ENCODE data around the gene NIPAL3. TPM values are rescaled to one million over a fixed set of nuclear protein-coding genes. Genes with fewer than 3 reads are reported as not detected.

NIPAL3 gene
- total and polyA plus RNA-seq, 3 experiments from 2014 or later = 31.3 to 55.5 (median 33.2) TPM

DNA sequence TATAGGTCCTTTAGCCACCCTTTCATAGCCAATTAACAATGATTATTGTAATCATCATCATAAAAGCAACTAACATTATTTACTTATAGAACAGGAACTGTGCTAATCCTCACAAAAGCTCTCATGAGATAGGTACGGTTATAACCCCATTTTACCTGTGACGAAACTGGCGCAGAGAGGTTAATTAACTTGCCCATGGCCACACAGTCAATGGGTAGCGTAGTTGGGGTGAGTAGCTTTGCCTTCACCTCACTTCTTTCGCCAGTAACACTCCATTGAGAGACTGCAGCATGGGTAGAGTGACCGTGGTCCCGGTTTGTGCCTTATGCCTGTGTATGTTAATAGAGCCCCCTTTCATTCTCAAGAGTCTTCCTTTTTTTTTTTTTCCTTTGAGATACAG, 10.3 kb downstream of the NIPAL3 start:
- Mint-ChIP-seq H3K36me3 (peaks cover 11 to 81% (median 25%) of the 10 kb centered on the region in 3 donors), H3K27ac (peak overlapping the region in 3 of 8 donors; percentile 51 to 71 (median 61)), H3K4me1 (peaks cover 24 to 82% (median 57%) of the 10 kb centered on the region in 3 donors), H3K27me3 (no peaks in the 10 kb centered on the region), H3K9me3 (no peaks in the 10 kb centered on the region), H3K4me3 (no peak overlapping the region)
- Histone ChIP-seq H3K4me3 (ENCODE audit: low read length) (no peak overlapping the region), H3K9me3 (ENCODE audit: low read length) (no peaks in the 10 kb centered on the region), H3K36me3 (ENCODE audit: insufficient read depth, low read length) (peaks cover 32% of the 10 kb centered on the region), H3K4me1 (ENCODE audit: insufficient read depth, low read length) (peaks cover 8% of the 10 kb centered on the region), H3K27ac (ENCODE audit: low read depth, low read length) (no peak overlapping the region), H3K27me3 (ENCODE audit: insufficient read depth, low read length, poor library complexity, severe bottlenecking) (no peaks in the 10 kb centered on the region)
- ChIA-PET POLR2A (interaction anchor here (0.6 to 1.2 kb wide), 2 partner anchors 9 to 18 kb away, joined by 3 read pairs; no protein-coding TSS in a partner anchor), CTCF (interaction anchor here (1.4 to 3.0 kb wide), 2 partner anchors 10 to 161 kb away, joined by 3 to 16 read pairs; partner anchors contain the start of gene NIPAL3)
- no peak for DNase-seq

DNA sequence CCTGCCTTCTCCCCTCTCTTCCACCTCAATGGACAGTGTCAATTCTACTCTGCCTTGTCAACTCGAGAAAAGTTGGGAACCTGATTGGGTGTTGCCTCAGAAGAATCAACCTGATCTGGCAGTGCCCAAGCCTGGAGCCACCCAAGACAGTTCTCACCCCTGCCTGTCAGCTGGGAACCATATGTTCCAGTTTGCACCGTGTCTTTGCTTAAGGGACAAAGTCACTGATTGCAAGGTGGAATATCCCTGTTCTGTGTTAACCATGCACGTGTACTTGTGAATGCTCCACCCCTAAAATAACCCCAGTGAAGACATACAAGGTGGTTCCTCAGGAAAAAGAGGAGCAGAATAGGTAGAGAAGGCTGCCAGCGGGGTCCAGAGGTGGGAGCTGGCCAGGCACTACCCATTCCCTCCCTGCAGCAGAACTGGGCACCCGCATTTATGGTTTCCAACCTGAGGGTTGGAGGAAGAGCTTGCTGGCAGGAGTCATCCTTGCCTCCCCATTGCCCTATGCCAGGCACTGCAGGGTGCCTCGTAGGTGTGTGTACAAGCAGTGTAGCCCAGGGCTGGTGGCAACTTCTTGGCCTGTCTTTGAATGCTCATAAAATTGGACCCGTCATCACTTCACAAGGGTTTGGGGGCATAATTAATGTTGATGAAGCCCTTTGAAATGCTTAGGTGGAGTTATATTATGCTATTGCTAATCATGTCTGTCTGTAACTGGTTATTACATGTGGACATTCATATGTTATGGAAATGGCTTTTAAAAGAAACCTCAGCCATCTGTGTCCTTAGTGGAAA, 11.3 kb downstream of the NIPAL3 start:
- H3K27ac Mint-ChIP-seq = no peak overlapping the region
- H3K27me3 Mint-ChIP-seq = no peaks in the 10 kb centered on the region
- DNase-seq = no peak
- H3K4me3 ChIP-seq (ENCODE audit: low read length) = no peak overlapping the region
- H3K4me1 Mint-ChIP-seq = peaks cover 26 to 81% (median 47%) of the 10 kb centered on the region in 3 donors
- CTCF ChIA-PET = interaction anchor here (1.4 kb wide), 1 partner anchor 160 kb away, joined by 3 read pairs; no protein-coding TSS in a partner anchor
- no peaks in the 10 kb centered on the region for H3K9me3 Mint-ChIP-seq
- peaks cover 26% of the 10 kb centered on the region for H3K36me3 ChIP-seq (ENCODE audit: insufficient read depth, low read length)
- no peak overlapping the region for H3K4me3 Mint-ChIP-seq
- H3K27me3 ChIP-seq (ENCODE audit: insufficient read depth, low read length, poor library complexity, severe bottlenecking) = no peaks in the 10 kb centered on the region
- H3K4me1 ChIP-seq (ENCODE audit: insufficient read depth, low read length) = peaks cover 8% of the 10 kb centered on the region
- POLR2A ChIA-PET = interaction anchor here (0.6 kb wide), 1 partner anchor 17 kb away, joined by 3 read pairs; no protein-coding TSS in a partner anchor
- no peaks in the 10 kb centered on the region for H3K9me3 ChIP-seq (ENCODE audit: low read length)
- H3K27ac ChIP-seq (ENCODE audit: low read depth, low read length) = no peak overlapping the region
- H3K36me3 Mint-ChIP-seq = peaks cover 11 to 78% (median 25%) of the 10 kb centered on the region in 3 donors

DNA sequence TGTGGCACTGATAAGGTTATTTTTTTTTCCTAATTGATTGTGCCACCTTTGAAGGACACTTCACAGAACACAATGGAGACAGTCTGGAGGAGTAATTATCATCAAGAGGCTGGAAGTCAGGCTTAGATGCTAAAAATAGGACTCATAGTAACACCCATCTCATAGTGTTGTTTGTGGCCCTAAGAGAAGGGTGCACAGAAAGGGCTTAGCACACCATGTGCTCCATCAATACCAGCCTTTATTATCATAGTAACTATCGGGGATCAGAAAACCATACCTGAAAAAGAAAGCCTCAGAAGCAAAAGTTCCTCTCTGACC, 11.9 kb downstream of the NIPAL3 start:
- Mint-ChIP-seq H3K4me3 (no peak overlapping the region), H3K9me3 (no peaks in the 10 kb centered on the region), H3K27ac (peak overlapping the region in 1 of 8 donors; percentile 9), H3K36me3 (peaks cover 7 to 76% (median 21%) of the 10 kb centered on the region in 3 donors), H3K27me3 (no peaks in the 10 kb centered on the region), H3K4me1 (peaks cover 26 to 75% (median 43%) of the 10 kb centered on the region in 3 donors)
- no peaks in the 10 kb centered on the region for H3K9me3 ChIP-seq (ENCODE audit: low read length)
- H3K4me1 ChIP-seq (ENCODE audit: insufficient read depth, low read length) = peaks cover 8% of the 10 kb centered on the region
- DNase-seq = no peak
- no peak overlapping the region for H3K4me3 ChIP-seq (ENCODE audit: low read length)
- ChIA-PET POLR2A (no interaction called here), CTCF (interaction anchor here (1.4 kb wide), 1 partner anchor 160 kb away, joined by 3 read pairs; no protein-coding TSS in a partner anchor)
- peaks cover 21% of the 10 kb centered on the region for H3K36me3 ChIP-seq (ENCODE audit: insufficient read depth, low read length)
- no peaks in the 10 kb centered on the region for H3K27me3 ChIP-seq (ENCODE audit: insufficient read depth, low read length, poor library complexity, severe bottlenecking)
- no peak overlapping the region for H3K27ac ChIP-seq (ENCODE audit: low read depth, low read length)

DNA sequence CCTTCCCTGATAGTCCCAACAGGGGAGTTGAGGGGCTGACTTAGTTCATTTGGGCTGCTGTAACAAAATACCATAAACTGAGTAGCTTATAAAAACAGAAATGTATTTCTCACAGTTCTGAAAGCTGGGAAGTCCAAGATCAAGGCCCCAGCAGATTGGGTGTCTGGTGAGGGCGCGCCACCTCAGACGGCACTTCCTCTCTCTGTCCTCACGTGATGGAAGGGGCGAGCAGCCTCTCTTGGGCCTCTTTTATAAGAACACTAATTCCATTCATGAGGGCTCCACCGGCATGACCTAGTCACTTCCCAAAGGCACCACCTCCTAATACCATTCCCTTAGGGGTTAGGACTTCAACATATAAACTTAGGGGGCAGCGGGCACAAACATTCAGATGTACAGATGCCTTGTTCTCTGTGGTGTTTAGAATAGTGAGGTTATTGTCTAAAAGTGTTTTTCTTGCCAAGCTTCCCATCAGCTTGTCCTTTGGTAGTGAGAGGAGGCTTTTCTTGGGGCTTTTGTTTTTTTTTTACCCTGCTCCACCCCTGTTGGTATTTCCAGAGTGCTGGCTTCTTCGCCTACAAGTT, 20.3 kb downstream of the NIPAL3 start:
- no peaks in the 10 kb centered on the region for H3K9me3 ChIP-seq (ENCODE audit: low read length)
- ChIA-PET CTCF (no interaction called here), POLR2A (no interaction called here)
- no peak overlapping the region for H3K27ac ChIP-seq (ENCODE audit: low read depth, low read length)
- H3K36me3 Mint-ChIP-seq = peaks cover 0 to 72% (median 12%) of the 10 kb centered on the region in 3 donors
- H3K4me3 Mint-ChIP-seq = no peak overlapping the region
- H3K4me3 ChIP-seq (ENCODE audit: low read length) = no peak overlapping the region
- H3K9me3 Mint-ChIP-seq = no peaks in the 10 kb centered on the region
- no peaks in the 10 kb centered on the region for H3K27me3 Mint-ChIP-seq
- H3K27me3 ChIP-seq (ENCODE audit: insufficient read depth, low read length, poor library complexity, severe bottlenecking) = no peaks in the 10 kb centered on the region
- H3K27ac Mint-ChIP-seq = peak overlapping the region in 1 of 8 donors; percentile 70
- DNase-seq = peak in 1 of 5 donors; percentile 12
- H3K4me1 Mint-ChIP-seq = peaks cover 14 to 37% (median 23%) of the 10 kb centered on the region in 3 donors
- H3K36me3 ChIP-seq (ENCODE audit: insufficient read depth, low read length) = peaks cover 5% of the 10 kb centered on the region
- peaks cover 9% of the 10 kb centered on the region for H3K4me1 ChIP-seq (ENCODE audit: insufficient read depth, low read length)

DNA sequence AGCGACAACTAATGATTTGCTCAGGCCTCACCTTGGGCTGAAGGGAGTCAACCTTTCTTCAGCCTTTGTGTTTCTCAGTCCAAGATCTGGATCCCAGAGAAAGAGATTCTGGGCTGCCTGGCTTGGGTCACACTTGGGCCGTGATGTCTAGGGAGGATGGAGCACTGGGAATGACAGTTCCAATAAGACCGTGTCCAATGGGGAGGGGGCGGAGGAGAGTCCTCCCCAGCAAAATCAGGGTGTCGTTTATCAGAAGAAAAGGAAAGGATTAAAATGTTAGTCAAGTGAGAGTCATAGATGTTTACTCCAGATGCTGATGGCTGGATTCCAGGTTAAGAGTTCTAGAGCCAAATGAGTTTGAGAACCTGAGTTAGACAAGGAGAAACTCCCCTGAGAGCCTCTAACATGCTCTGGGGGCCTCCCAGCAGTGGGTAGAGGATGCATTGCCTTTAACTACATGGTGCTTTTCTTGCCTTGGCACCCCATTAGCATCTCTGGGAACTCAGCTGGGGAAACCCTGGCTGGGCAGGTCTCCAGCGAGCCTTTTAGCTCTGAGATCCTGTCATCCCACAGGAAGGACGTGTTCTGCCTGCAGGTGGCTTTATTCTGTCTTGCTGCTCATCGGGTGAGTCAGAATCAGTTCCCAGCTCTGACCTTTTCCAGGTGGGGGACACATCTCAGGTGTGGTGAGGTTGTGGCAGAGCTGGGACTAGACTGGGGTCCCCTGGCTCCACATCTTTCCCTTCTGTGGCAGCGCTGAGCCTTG, 22.2 kb downstream of the NIPAL3 start:
- H3K9me3 Mint-ChIP-seq = no peaks in the 10 kb centered on the region
- H3K27me3 ChIP-seq (ENCODE audit: insufficient read depth, low read length, poor library complexity, severe bottlenecking) = no peaks in the 10 kb centered on the region
- peaks cover 9% of the 10 kb centered on the region for H3K4me1 ChIP-seq (ENCODE audit: insufficient read depth, low read length)
- peaks cover 13% of the 10 kb centered on the region for H3K36me3 ChIP-seq (ENCODE audit: insufficient read depth, low read length)
- peaks cover 4 to 77% (median 13%) of the 10 kb centered on the region in 3 donors for H3K36me3 Mint-ChIP-seq
- no peak overlapping the region for H3K4me3 ChIP-seq (ENCODE audit: low read length)
- POLR2A ChIA-PET = interaction anchor here (0.7 kb wide), 1 partner anchor 18 kb away, joined by 3 read pairs; no protein-coding TSS in a partner anchor
- CTCF ChIA-PET = interaction anchor here (1.0 kb wide), 1 partner anchor 49 kb away, joined by 3 read pairs; no protein-coding TSS in a partner anchor
- H3K27ac ChIP-seq (ENCODE audit: low read depth, low read length) = no peak overlapping the region
- H3K9me3 ChIP-seq (ENCODE audit: low read length) = no peaks in the 10 kb centered on the region
- no peak overlapping the region for H3K4me3 Mint-ChIP-seq
- DNase-seq = no peak
- peaks cover 10 to 28% (median 23%) of the 10 kb centered on the region in 3 donors for H3K4me1 Mint-ChIP-seq
- no peaks in the 10 kb centered on the region for H3K27me3 Mint-ChIP-seq
- peak overlapping the region in 4 of 8 donors; percentile 17 to 78 (median 40) for H3K27ac Mint-ChIP-seq

DNA sequence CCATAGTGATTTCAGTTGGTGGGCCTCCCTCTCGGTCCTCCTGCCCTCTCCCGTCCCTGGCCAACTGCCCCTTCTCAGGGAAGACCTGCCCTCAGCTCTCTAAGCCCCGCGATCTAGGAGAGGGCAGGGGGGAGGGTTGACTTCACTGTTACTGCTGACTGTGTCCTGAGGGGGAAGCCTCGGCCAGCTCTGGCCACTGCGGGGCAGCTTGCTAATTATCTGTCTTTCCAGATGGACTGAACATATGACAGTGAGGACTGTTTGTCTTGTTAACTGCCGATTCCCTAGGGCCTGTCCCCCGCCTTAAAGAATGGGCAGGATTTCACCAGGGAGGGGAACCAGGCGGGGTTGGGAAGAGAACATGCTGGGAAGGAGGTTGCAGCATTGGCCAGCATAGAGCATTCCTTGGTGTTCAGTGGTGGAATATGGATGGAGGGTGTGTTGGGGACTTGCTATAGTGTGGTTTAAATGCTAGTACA, 22.9 kb downstream of the NIPAL3 start:
- Mint-ChIP-seq H3K4me1 (peaks cover 7 to 22% (median 21%) of the 10 kb centered on the region in 3 donors), H3K9me3 (no peaks in the 10 kb centered on the region), H3K27me3 (no peaks in the 10 kb centered on the region), H3K27ac (peak overlapping the region in 2 of 8 donors; percentile 52 to 65), H3K4me3 (no peak overlapping the region), H3K36me3 (peaks cover 4 to 78% (median 11%) of the 10 kb centered on the region in 3 donors)
- ChIA-PET CTCF (interaction anchor here (1.0 kb wide), 1 partner anchor 48 kb away, joined by 3 read pairs; no protein-coding TSS in a partner anchor), POLR2A (interaction anchor here (0.7 kb wide), 1 partner anchor 19 kb away, joined by 3 read pairs; no protein-coding TSS in a partner anchor)
- Histone ChIP-seq H3K36me3 (ENCODE audit: insufficient read depth, low read length) (peaks cover 8% of the 10 kb centered on the region), H3K27ac (ENCODE audit: low read depth, low read length) (no peak overlapping the region), H3K4me3 (ENCODE audit: low read length) (no peak overlapping the region), H3K4me1 (ENCODE audit: insufficient read depth, low read length) (peaks cover 9% of the 10 kb centered on the region), H3K9me3 (ENCODE audit: low read length) (no peaks in the 10 kb centered on the region), H3K27me3 (ENCODE audit: insufficient read depth, low read length, poor library complexity, severe bottlenecking) (no peaks in the 10 kb centered on the region)
- no peak for DNase-seq

DNA sequence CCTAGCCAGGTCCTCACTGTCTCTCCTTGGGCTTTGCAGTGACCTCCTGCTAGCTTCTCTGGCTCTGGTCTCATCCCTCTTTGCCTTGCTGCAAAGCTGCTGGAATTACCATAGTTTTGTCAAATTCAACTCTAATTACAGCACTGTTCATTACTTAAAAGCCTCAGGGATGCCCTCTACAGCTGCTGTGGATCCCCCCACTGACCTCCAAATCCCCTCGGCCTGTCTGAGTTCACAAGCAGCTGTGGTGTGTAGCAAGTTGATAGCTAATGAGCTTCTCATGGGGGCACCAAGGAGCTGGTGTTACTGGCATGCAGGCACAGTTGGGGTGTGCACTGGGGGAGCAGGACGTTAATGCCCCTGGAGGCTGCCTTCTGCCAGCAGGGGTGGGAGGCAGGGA, 24.8 kb downstream of the NIPAL3 start:
- H3K27me3 Mint-ChIP-seq = no peaks in the 10 kb centered on the region
- POLR2A ChIA-PET = no interaction called here
- peaks cover 7% of the 10 kb centered on the region for H3K4me1 ChIP-seq (ENCODE audit: insufficient read depth, low read length)
- peaks cover 16% of the 10 kb centered on the region for H3K36me3 ChIP-seq (ENCODE audit: insufficient read depth, low read length)
- H3K4me3 Mint-ChIP-seq = no peak overlapping the region
- H3K27me3 ChIP-seq (ENCODE audit: insufficient read depth, low read length, poor library complexity, severe bottlenecking) = no peaks in the 10 kb centered on the region
- H3K27ac ChIP-seq (ENCODE audit: low read depth, low read length) = no peak overlapping the region
- H3K4me3 ChIP-seq (ENCODE audit: low read length) = no peak overlapping the region
- H3K9me3 ChIP-seq (ENCODE audit: low read length) = no peaks in the 10 kb centered on the region
- H3K9me3 Mint-ChIP-seq = no peaks in the 10 kb centered on the region
- CTCF ChIA-PET = no interaction called here
- peaks cover 12 to 82% (median 16%) of the 10 kb centered on the region in 3 donors for H3K36me3 Mint-ChIP-seq
- peaks cover 4 to 14% (median 10%) of the 10 kb centered on the region in 3 donors for H3K4me1 Mint-ChIP-seq
- peak overlapping the region in 1 of 8 donors; percentile 82 for H3K27ac Mint-ChIP-seq
- DNase-seq = no peak

All from CD8-positive, alpha-beta memory T cell (primary cell).